Astrocyte (in vitro differentiated cells and primary cell): ENCODE results near the gene NKD1. TPM values are rescaled to one million over a fixed set of nuclear protein-coding genes. Genes with fewer than 3 reads are reported as not detected.

Experiments used
- DNase-seq: peaks from one replicate; pipeline ENCODE4 v3.0.0-alpha.2; 2010; ENCODE audit warnings: low read depth
- FAIRE-seq: peaks from 2 replicates; lab custom pipeline; 2011; peaks lifted over from hg19 to GRCh38; lab: Jason Lieb, UNC
- H2AFZ ChIP-seq: 2 replicates; pipeline ENCODE4 v1.6.0; 2012; ENCODE audit warnings: low read depth, low read length, inconsistent platforms
- H3K27ac ChIP-seq: 2 replicates; pipeline ENCODE4 v1.5.1; 2011; ENCODE audit warnings: low read depth, low read length, inconsistent platforms
- H3K27me3 ChIP-seq: 2 replicates; pipeline ENCODE4 v1.6.0; 2011; ENCODE audit warnings: low read length, inconsistent platforms; ENCODE audit not compliant: insufficient read depth
- H3K36me3 ChIP-seq: 2 replicates; pipeline ENCODE4 v1.5.1; 2011; ENCODE audit warnings: low read length, inconsistent platforms; ENCODE audit not compliant: insufficient read depth
- H3K4me1 ChIP-seq: 2 replicates; pipeline ENCODE4 v1.5.1; 2011; ENCODE audit warnings: low read length, inconsistent platforms; ENCODE audit not compliant: insufficient read depth
- H3K4me2 ChIP-seq: 2 replicates; pipeline ENCODE4 v1.6.0; 2012; ENCODE audit warnings: low read length, inconsistent platforms
- H3K4me3 ChIP-seq: 2 replicates; pipeline ENCODE4 v1.5.1; 2011; ENCODE audit warnings: low read depth, mild to moderate bottlenecking, low read length, inconsistent platforms; ENCODE audit not compliant: insufficient read depth
- H3K79me2 ChIP-seq: 2 replicates; pipeline ENCODE4 v1.6.0; 2012; ENCODE audit warnings: mild to moderate bottlenecking, low read length, inconsistent platforms; ENCODE audit not compliant: insufficient read depth
- H3K9ac ChIP-seq: 2 replicates; pipeline ENCODE4 v1.6.0; 2012; ENCODE audit warnings: mild to moderate bottlenecking, low read length, inconsistent platforms
- H3K9me3 ChIP-seq: 2 replicates; pipeline ENCODE4 v1.5.1; 2012; ENCODE audit warnings: low read depth, mild to moderate bottlenecking, low read length, inconsistent platforms; ENCODE audit not compliant: insufficient read depth
- H4K20me1 ChIP-seq: 2 replicates; pipeline ENCODE4 v1.6.0; 2012; ENCODE audit warnings: low read length, inconsistent platforms; ENCODE audit not compliant: insufficient read depth
- H3K27ac Mint-ChIP-seq: one replicate; pipeline ENCODE4 v1.8.0; 2021; ENCODE audit warnings: mild to moderate bottlenecking, mixed read lengths; ENCODE audit not compliant: unreplicated experiment
- H3K27me3 Mint-ChIP-seq: one replicate; pipeline ENCODE4 v1.8.0; 2021; ENCODE audit warnings: low read depth, mixed read lengths; ENCODE audit not compliant: unreplicated experiment
- H3K36me3 Mint-ChIP-seq: one replicate; pipeline ENCODE4 v1.8.0; 2021; ENCODE audit warnings: low read depth, mixed read lengths; ENCODE audit not compliant: unreplicated experiment
- H3K4me1 Mint-ChIP-seq: one replicate; pipeline ENCODE4 v1.8.0; 2021; ENCODE audit warnings: low read depth, mixed read lengths; ENCODE audit not compliant: unreplicated experiment
- H3K4me3 Mint-ChIP-seq: one replicate; pipeline ENCODE4 v1.8.0; 2021; ENCODE audit warnings: mild to moderate bottlenecking, moderate library complexity, mixed read lengths; ENCODE audit not compliant: unreplicated experiment
- H3K9me3 Mint-ChIP-seq: one replicate; pipeline ENCODE4 v1.8.0; 2021; ENCODE audit warnings: mild to moderate bottlenecking, mixed read lengths; ENCODE audit not compliant: unreplicated experiment
- EZH2 ChIP-seq: IDR thresholded peaks from 2 replicates; pipeline ENCODE4 v1.6.1; 2012; ENCODE audit warnings: mild to moderate bottlenecking, low read length, inconsistent platforms; ENCODE audit not compliant: insufficient read depth
- total RNA-seq: library from RNA; stranded (reverse); gene quantifications from 2 replicates; pipeline ENCODE4 v1.2.1, GENCODE V29; 2021
- TF ChIP-seq, protein P1 (sequence below): IDR thresholded peaks from 2 replicates; pipeline ENCODE4 v1.5.1; 2011; ENCODE audit warnings: low read depth, mild to moderate bottlenecking, inconsistent platforms, low read length, moderate library complexity; ENCODE audit not compliant: insufficient read depth

The NKD1 gene
- total RNA-seq, 1 donor from 2014 or later: 9.1 TPM

DNA sequence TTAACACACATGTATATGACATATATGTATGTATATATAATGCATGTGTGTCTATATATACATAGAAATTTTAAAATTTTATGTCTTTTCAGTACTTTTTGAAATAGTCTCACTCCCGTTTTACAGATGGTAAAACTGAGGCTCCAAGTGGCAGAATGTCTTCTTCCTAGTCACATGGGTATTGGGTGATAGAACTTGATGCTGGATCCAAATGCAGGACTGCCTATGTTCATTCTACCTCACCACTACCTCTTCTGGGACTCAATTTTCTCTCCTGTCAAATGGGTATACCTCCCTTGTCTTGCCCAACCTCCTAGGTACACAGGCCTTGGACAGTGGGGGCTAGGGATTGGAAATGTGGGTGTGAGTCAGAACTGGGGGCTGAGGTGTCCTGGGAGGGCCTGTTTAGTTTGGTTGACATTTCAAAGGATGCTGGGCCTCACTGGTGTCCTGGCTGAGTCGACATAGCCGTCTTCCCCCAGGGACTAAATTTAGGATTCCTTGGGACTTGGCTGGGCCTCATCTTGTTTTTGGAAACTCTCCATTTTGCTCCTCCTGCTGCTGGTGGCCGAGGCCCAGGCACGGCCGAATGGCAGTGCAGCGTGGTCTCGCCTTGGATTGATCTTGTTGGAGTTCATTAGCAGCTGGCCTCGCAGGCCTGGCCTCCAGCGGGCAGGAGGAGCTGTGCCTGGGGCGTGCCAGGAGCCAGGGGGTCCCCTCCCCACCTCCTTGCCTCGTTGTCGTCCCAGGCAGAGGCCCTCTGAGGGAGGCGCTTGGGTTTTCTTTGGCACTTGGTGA is 25.9 kb downstream of the NKD1 start:
- H2AFZ ChIP-seq: peak overlapping the region; percentile 44
- no peaks in the 10 kb centered on the region for H3K4me1 Mint-ChIP-seq
- no peaks in the 10 kb centered on the region for H3K9me3 ChIP-seq
- no peaks in the 10 kb centered on the region for H3K27me3 ChIP-seq
- no peak for DNase-seq
- H3K9me3 Mint-ChIP-seq: peaks cover 3% of the 10 kb centered on the region
- peaks cover 6% of the 10 kb centered on the region for H3K36me3 Mint-ChIP-seq
- no peak overlapping the region for H3K27ac Mint-ChIP-seq
- H3K4me3 Mint-ChIP-seq: no peak overlapping the region
- TF ChIP-seq, protein P1, sequence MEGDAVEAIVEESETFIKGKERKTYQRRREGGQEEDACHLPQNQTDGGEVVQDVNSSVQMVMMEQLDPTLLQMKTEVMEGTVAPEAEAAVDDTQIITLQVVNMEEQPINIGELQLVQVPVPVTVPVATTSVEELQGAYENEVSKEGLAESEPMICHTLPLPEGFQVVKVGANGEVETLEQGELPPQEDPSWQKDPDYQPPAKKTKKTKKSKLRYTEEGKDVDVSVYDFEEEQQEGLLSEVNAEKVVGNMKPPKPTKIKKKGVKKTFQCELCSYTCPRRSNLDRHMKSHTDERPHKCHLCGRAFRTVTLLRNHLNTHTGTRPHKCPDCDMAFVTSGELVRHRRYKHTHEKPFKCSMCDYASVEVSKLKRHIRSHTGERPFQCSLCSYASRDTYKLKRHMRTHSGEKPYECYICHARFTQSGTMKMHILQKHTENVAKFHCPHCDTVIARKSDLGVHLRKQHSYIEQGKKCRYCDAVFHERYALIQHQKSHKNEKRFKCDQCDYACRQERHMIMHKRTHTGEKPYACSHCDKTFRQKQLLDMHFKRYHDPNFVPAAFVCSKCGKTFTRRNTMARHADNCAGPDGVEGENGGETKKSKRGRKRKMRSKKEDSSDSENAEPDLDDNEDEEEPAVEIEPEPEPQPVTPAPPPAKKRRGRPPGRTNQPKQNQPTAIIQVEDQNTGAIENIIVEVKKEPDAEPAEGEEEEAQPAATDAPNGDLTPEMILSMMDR: no peak
- TF ChIP-seq EZH2: no peak
- no peak overlapping the region for H3K9ac ChIP-seq
- no peak overlapping the region for H3K4me2 ChIP-seq
- no peaks in the 10 kb centered on the region for H3K4me1 ChIP-seq
- H4K20me1 ChIP-seq: no peaks in the 10 kb centered on the region
- no peaks in the 10 kb centered on the region for H3K36me3 ChIP-seq
- no peak overlapping the region for H3K27ac ChIP-seq
- peaks cover 19% of the 10 kb centered on the region for H3K27me3 Mint-ChIP-seq
- no peak overlapping the region for H3K4me3 ChIP-seq
- no peak for FAIRE-seq
- no peaks in the 10 kb centered on the region for H3K79me2 ChIP-seq

DNA sequence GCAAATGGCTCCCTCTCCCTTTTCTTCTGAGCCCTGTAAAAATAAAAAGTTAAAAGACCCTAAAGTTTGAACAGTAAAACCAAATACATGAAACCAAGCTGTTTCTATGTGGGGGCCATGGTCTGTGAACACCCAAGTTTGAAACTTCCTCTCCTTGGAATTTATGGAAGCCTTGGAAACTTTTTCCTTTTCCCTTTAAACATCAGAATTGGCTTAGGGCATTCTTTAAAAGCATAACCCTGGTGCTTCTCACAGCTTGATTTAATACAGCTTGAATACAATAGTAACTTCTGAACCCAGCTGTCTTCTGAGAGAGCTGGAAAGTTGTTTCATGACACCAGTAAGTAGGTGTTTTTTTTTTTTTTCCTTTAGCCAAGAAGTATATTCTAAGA is 26.5 kb downstream of the NKD1 start:
- no peak overlapping the region for H3K27ac ChIP-seq
- no peak for FAIRE-seq
- no peaks in the 10 kb centered on the region for H3K9me3 ChIP-seq
- TF ChIP-seq, protein P1: no peak
- TF ChIP-seq EZH2: no peak
- Mint-ChIP-seq H3K36me3 (peaks cover 6% of the 10 kb centered on the region), H3K4me1 (no peaks in the 10 kb centered on the region), H3K4me3 (no peak overlapping the region), H3K27me3 (peaks cover 19% of the 10 kb centered on the region), H3K27ac (no peak overlapping the region), H3K9me3 (peaks cover 3% of the 10 kb centered on the region)
- H2AFZ ChIP-seq: no peak overlapping the region
- DNase-seq: no peak
- no peak overlapping the region for H3K4me3 ChIP-seq
- no peaks in the 10 kb centered on the region for H3K27me3 ChIP-seq
- no peak overlapping the region for H3K4me2 ChIP-seq
- H3K9ac ChIP-seq: no peak overlapping the region
- no peaks in the 10 kb centered on the region for H4K20me1 ChIP-seq
- no peaks in the 10 kb centered on the region for H3K4me1 ChIP-seq
- H3K36me3 ChIP-seq: no peaks in the 10 kb centered on the region
- no peaks in the 10 kb centered on the region for H3K79me2 ChIP-seq

GRCh38 chr16:50575743-50576142 is 27.5 kb downstream of the NKD1 start:
- H3K4me2 ChIP-seq: no peak overlapping the region
- H3K4me1 ChIP-seq: peaks cover 5% of the 10 kb centered on the region
- no peaks in the 10 kb centered on the region for H3K9me3 ChIP-seq
- Mint-ChIP-seq H3K9me3 (peaks cover 3% of the 10 kb centered on the region), H3K4me3 (no peak overlapping the region), H3K36me3 (peaks cover 8% of the 10 kb centered on the region), H3K27ac (no peak overlapping the region), H3K27me3 (peaks cover 12% of the 10 kb centered on the region), H3K4me1 (no peaks in the 10 kb centered on the region)
- TF ChIP-seq EZH2: no peak
- TF ChIP-seq, protein P1: no peak
- no peaks in the 10 kb centered on the region for H3K79me2 ChIP-seq
- H3K27ac ChIP-seq: no peak overlapping the region
- no peaks in the 10 kb centered on the region for H3K27me3 ChIP-seq
- no peaks in the 10 kb centered on the region for H4K20me1 ChIP-seq
- no peak for DNase-seq
- no peak overlapping the region for H2AFZ ChIP-seq
- H3K36me3 ChIP-seq: no peaks in the 10 kb centered on the region
- no peak overlapping the region for H3K4me3 ChIP-seq
- FAIRE-seq: no peak
- H3K9ac ChIP-seq: no peak overlapping the region
